Heart left ventricle (tissue), 16 donors: ENCODE results near the gene PCDHB12. TPM values are rescaled to one million over a fixed set of nuclear protein-coding genes. Genes with fewer than 3 reads are reported as not detected.
"Not testable (repeated sequence)": the region's sequence is repeated elsewhere in the genome, so short reads cannot be mapped to it uniquely, and the experiment has no call there.

Experiments
- ATAC-seq, 4 donors: fragments of 200-7000 bp; cut with Tn5 transposase; one replicate each; pipeline ENCODE4 v1.9.1; 2020 to 2022; ENCODE audit warnings: moderate library complexity in 4 of 4, mild to moderate bottlenecking in 3 of 4, moderate number of reproducible peaks in 1 of 4
- DNase-seq, 5 donors: peaks; one replicate each; pipeline ENCODE4 v3.0.0-alpha.2; 2020
- H3K27ac ChIP-seq, 12 donors: fragments of 200-600 bp; sonication (generic) in 4 of 12; one replicate each; pipeline versions ENCODE4 v1.5.0 to v1.8.0; 2016 to 2022; ENCODE audit warnings: mild to moderate bottlenecking in 2 of 12
- H3K27me3 ChIP-seq, 9 donors: fragments of 200-600 bp; sonication (generic) in 2 of 9; one replicate each; pipeline versions ENCODE4 v1.5.1 to v1.8.0; 2016 to 2022; ENCODE audit warnings: mild to moderate bottlenecking in 3 of 9
- H3K36me3 ChIP-seq, 9 donors: fragments of 200-600 bp; sonication (generic) in 2 of 9; one replicate each; pipeline versions ENCODE4 v1.5.0 to v1.8.0; 2018 to 2022; ENCODE audit warnings: mild to moderate bottlenecking in 2 of 9
- H3K4me1 ChIP-seq, 12 donors: fragments of 200-600 bp; sonication (generic) in 4 of 12; one replicate each; pipeline versions ENCODE4 v1.5.0 to v1.8.0; 2016 to 2022; ENCODE audit warnings: mild to moderate bottlenecking in 3 of 12
- H3K4me3 ChIP-seq, 12 donors: fragments of 200-600 bp; sonication (generic) in 4 of 12; one replicate each; pipeline versions ENCODE4 v1.5.0 to v1.8.0; 2017 to 2022; ENCODE audit warnings: mild to moderate bottlenecking in 9 of 12, moderate library complexity in 4 of 12
- H3K9me3 ChIP-seq, 12 donors: fragments of 200-600 bp; sonication (generic) in 4 of 12; one replicate each; pipeline versions ENCODE4 v1.5.0 to v1.8.0; 2016 to 2022; ENCODE audit warnings: mild to moderate bottlenecking in 1 of 12
- CTCF ChIP-seq, 12 donors: fragments of 200-600 bp; sonication (generic) in 4 of 12; IDR thresholded peaks; one replicate each; pipeline versions ENCODE4 v1.5.0 to v1.8.0; 2018 to 2022; ENCODE audit warnings: antibody characterized with exemption in 12 of 12, mild to moderate bottlenecking in 5 of 12
- POLR2A ChIP-seq, 2 donors: fragments of 450-650 bp; IDR thresholded peaks; one replicate each; pipeline ENCODE4 v1.6.1; 2017; ENCODE audit warnings: antibody characterized with exemption in 2 of 2, mild to moderate bottlenecking in 2 of 2, moderate library complexity in 2 of 2
- WGBS, 4 donors: extraction: QIAGEN DNeasy Blood & Tissue Kit in 2 of 4; methylation state at CpG; one replicate each; pipeline versions ENCODE4 v1.1.5 to v1.1.7; 2013 to 2018; 5-methylcytosine and 5-hydroxymethylcytosine counted together
- intact Hi-C, 10 donors: fragments of 100-400 bp; cut with DNase I; formaldehyde crosslinking; loops; one replicate each; pipeline versions ENCODE4 v1.11.1 to v1.14.2; 2022
- polyA plus RNA-seq, 2 donors: library from polyadenylated mRNA; stranded (reverse); fragments of 200-250 nt; gene quantifications; one replicate each; pipeline ENCODE4 v1.2.3, GENCODE V29; 2013
- total RNA-seq, 9 donors: library from RNA; depleted of rRNA in 2 of 9; stranded (reverse); fragments of >200 nt in 2 of 9; fragmentation: NEBNext Ultra II Directional in 3 of 9; extraction: Animal tissue kit (Norgen Biotek cat#: 25700) in 3 of 9; gene quantifications; one replicate each; pipeline versions ENCODE4 v1.1.0 to v1.2.4, GENCODE V29; 2016 to 2023
- donor health status: ischemic (EF 13 %, LVEDD 7.1; RV severe dilation, severe dysfunction).
- donor health status: healthy with polysubstance abuse.
- donor health status: DM: no; HTN: yes; CAD: no.
- donor health status: DM: no; HTN: no; CAD: no.
- donor health status: ischemic (EF 25% LVEDD 6.9; RV normal size, moderate dysfunction).
- donor health status: ischemic (EF 25% LVEDD 5.7; RV mildly dilated, moderate dysfunction).
- donor health status: healthy.
- donor health status: DM: yes; HTN: yes; CAD: no.
- donor health status: ischemic (EF 35%, LVEDD 5.7; RV mildly dilated, moderate dysfunction).
- donor health status: nonischemic (EF 11% LVEDD 7.7; RV severe dilation, severe dysfunction).
- donor health status: DM: yes; HTN: yes; CAD: no.
- donor health status: PGD.
- donor health status: ischemic (EF 29% LVEDD 5.4; RV normal size, mild dysfunction).
- donor health status: nonischemic (EF 23%, LVEDD 6.1; RV moderate dilation, normal function).

PCDHB12 gene
- total and polyA plus RNA-seq, 11 donors, result 0.27 to 2.4 (median 0.92) TPM

- Histone ChIP-seq H3K9me3 (peaks cover 0 to 97% (median 36%) of the 10 kb centered on the region in 12 donors), H3K36me3 (peaks cover 0 to 8% (median 0%) of the 10 kb centered on the region in 9 donors), H3K4me3 (peak within 1 kb of the TSS in 1 of 12 donors; percentile 10), H3K4me1 (no peaks in the 10 kb centered on the region), H3K27ac (no peak within 1 kb of the TSS), H3K27me3 (peaks cover 0 to 52% (median 0%) of the 10 kb centered on the region in 9 donors)
- 16 to 26% (median 23%) methylated on average over 9 of the region's 9 CpGs for WGBS, 4 donors
- ATAC-seq, result no peak
- TF ChIP-seq CTCF (IDR thresholded peaks at IDR 0.05), result peak in 9 of 12 donors; percentile 7 to 42 (median 34)
- no peak for TF ChIP-seq POLR2A (IDR thresholded peaks at IDR 0.05)
- intact Hi-C loops, result loop anchor here in 1 of 10 donors (10.0 kb wide), 1 partner anchor 378 kb away; no protein-coding TSS in a partner anchor
- DNase-seq, result no peak
Measured at GRCh38 chr5:141186897-141187512, 21.5 kb upstream of the PCDHB12 start, which contains the start of gene PCDHB9. Gene PCDHB9 (plus strand): TSS chr5:141187161. CDS start chr5:141187319, 158 bp downstream.

- not testable (repeated sequence) for H3K4me3 ChIP-seq, H3K4me1 ChIP-seq, H3K36me3 ChIP-seq, DNase-seq, H3K27ac ChIP-seq, ATAC-seq
- intact Hi-C loops, result loop anchor here in 1 of 10 donors (10.0 kb wide), 1 partner anchor 376 kb away; no protein-coding TSS in a partner anchor
- Histone ChIP-seq H3K9me3 (peaks cover 0 to 96% (median 36%) of the 10 kb centered on the region in 12 donors), H3K27me3 (peaks cover 0 to 39% (median 0%) of the 10 kb centered on the region in 9 donors)
- 24 to 37% (median 29%) methylated on average over 11 to 33 of the region's 37 CpGs for WGBS, 4 donors
Measured at GRCh38 chr5:141188682-141189081, 19.8 kb upstream of the PCDHB12 start.

GRCh38 chr5:141189131-141189530, 19.4 kb upstream of the PCDHB12 start:
- H3K27ac ChIP-seq, H3K36me3 ChIP-seq, ATAC-seq, DNase-seq, H3K4me1 ChIP-seq, H3K4me3 ChIP-seq: not testable (repeated sequence)
- Histone ChIP-seq H3K9me3 (peaks cover 0 to 94% (median 36%) of the 10 kb centered on the region in 12 donors), H3K27me3 (peaks cover 0 to 38% (median 0%) of the 10 kb centered on the region in 9 donors)
- 26 to 50% (median 36%) methylated on average over 6 to 35 of the region's 35 CpGs for WGBS, 4 donors
- intact Hi-C loops, result loop anchor here in 1 of 10 donors (10.0 kb wide), 1 partner anchor 376 kb away; no protein-coding TSS in a partner anchor

GRCh38 chr5:141192110-141192725, 16.3 kb upstream of the PCDHB12 start, which contains the start of gene PCDHB10:
Gene PCDHB10 (plus strand): TSS chr5:141192353. CDS start chr5:141192553, 200 bp downstream.
- Histone ChIP-seq H3K27ac (no peak within 1 kb of the TSS), H3K4me3 (peak within 1 kb of the TSS in 2 of 12 donors; percentile 3 to 29), H3K36me3 (peaks cover 0 to under 1% (median 0%) of the 10 kb centered on the region in 9 donors), H3K9me3 (peaks cover 0 to 94% (median 51%) of the 10 kb centered on the region in 12 donors), H3K4me1 (no peaks in the 10 kb centered on the region), H3K27me3 (peaks cover 0 to 17% (median 0%) of the 10 kb centered on the region in 9 donors)
- 6 to 11% (median 8%) methylated on average over 10 of the region's 10 CpGs for whole genome bisulfite sequencing, 4 donors
- no peak for DNase-seq
- TF ChIP-seq CTCF (IDR thresholded peaks at IDR 0.05) (peak in 8 of 12 donors; percentile 12 to 51 (median 42)), POLR2A (IDR thresholded peaks at IDR 0.05) (no peak)
- ATAC-seq, result no peak
- intact Hi-C loops, result loop anchor here in 1 of 10 donors (10.0 kb wide), 1 partner anchor 53 kb away; the partner anchor contains the start of gene PCDHB15

GRCh38 chr5:141194332-141194731, 14.2 kb upstream of the PCDHB12 start:
- ATAC-seq, H3K27ac ChIP-seq, DNase-seq, H3K36me3 ChIP-seq, H3K4me1 ChIP-seq, H3K4me3 ChIP-seq: not testable (repeated sequence)
- 17 to 24% (median 22%) methylated on average over 6 to 33 of the region's 37 CpGs for WGBS, 4 donors
- Histone ChIP-seq H3K9me3 (peaks cover 0 to 95% (median 63%) of the 10 kb centered on the region in 12 donors), H3K27me3 (peaks cover 0 to 13% (median 0%) of the 10 kb centered on the region in 9 donors)
- intact Hi-C loops, result loop anchor here in 1 of 10 donors (10.0 kb wide), 1 partner anchor 50 kb away; the partner anchor contains the start of gene PCDHB15
